Measurements from ENCODE around the gene FCN1. TPM values are rescaled to one million over a fixed set of nuclear protein-coding genes. Genes with fewer than 3 reads are reported as not detected.

FCN1 gene
- total and polyA plus RNA-seq, 2 of the 8 experiments (the other 6 are each of a cell fraction or from before 2014, with no cell fraction given) = not detected

GRCh38 chr9:134892820-134893420 is 24.8 kb downstream of the FCN1 start:
- H3K79me1 ChIP-seq (ENCODE audit: low read depth, low read length) = no peaks in the 10 kb centered on the region
- ChIA-PET CTCF (ENCODE audit: partially characterized antibody) (interaction anchor here (0.6 to 1.1 kb wide), 2 partner anchors 59 to 113 kb away, joined by 3 read pairs; no protein-coding TSS in a partner anchor), POLR2A (ENCODE audit: partially characterized antibody) (no interaction called here)
- FAIRE-seq = no peak
- no peak for DNase-seq (ENCODE audit: low read depth in 1 of 2, low spot score in 2 of 2)
- H2BK120ac ChIP-seq (replicated peaks; ENCODE audit: low read depth, low read length) = no peak overlapping the region
- H3K4me1 ChIP-seq (replicated peaks in 1 of 4; ENCODE audit: control insufficient read depth in 3 of 4, insufficient read depth in 4 of 4, low read length in 3 of 4) = no peaks in the 10 kb centered on the region
- no peak overlapping the region for H3K56ac ChIP-seq (replicated peaks; ENCODE audit: insufficient read length, low read depth, low read length)
- H3K36me3 ChIP-seq (ENCODE audit: control insufficient read depth in 2 of 4, insufficient read depth in 4 of 4, low read length in 3 of 4) = no peaks in the 10 kb centered on the region
- no peak overlapping the region for H3K14ac ChIP-seq (ENCODE audit: insufficient read length)
- H3K4me2 ChIP-seq (ENCODE audit: insufficient read depth in 1 of 2, low read depth in 2 of 2, low read length in 2 of 2) = no peak overlapping the region
- H3K27ac ChIP-seq (ENCODE audit: low read depth, low read length) = no peak overlapping the region
- H3K23ac ChIP-seq (ENCODE audit: insufficient read length) = no peak overlapping the region
- no peak overlapping the region for H3K4me3 ChIP-seq (ENCODE audit: extremely low read depth in 1 of 4, insufficient read depth in 2 of 4, low read depth in 3 of 4, low read length in 4 of 4)
- no peak overlapping the region for H4K5ac ChIP-seq (ENCODE audit: insufficient read length, low read depth, low read length)
- no peak overlapping the region for H2BK20ac ChIP-seq (ENCODE audit: low read length)
- no peak overlapping the region for H2BK5ac ChIP-seq (ENCODE audit: low read depth, low read length)
- H3K79me2 ChIP-seq (ENCODE audit: control insufficient read depth in 1 of 2, insufficient read depth in 2 of 2, low read length in 2 of 2) = no peaks in the 10 kb centered on the region
- H2BK15ac ChIP-seq (ENCODE audit: low read length) = no peak overlapping the region
- no peak overlapping the region for H2BK12ac ChIP-seq (ENCODE audit: low read depth, low read length)
- no peak overlapping the region for H4K8ac ChIP-seq (ENCODE audit: extremely low read depth, insufficient read depth, low read length)
- H3K27me3 ChIP-seq (replicated peaks in 1 of 4; ENCODE audit: control insufficient read depth in 3 of 4, extremely low read depth in 1 of 4, insufficient read depth in 3 of 4, low read length in 3 of 4) = no peaks in the 10 kb centered on the region
- TF ChIP-seq BCL11A (IDR thresholded peaks at IDR 0.05; ENCODE audit: low read depth in 2 of 2, low read length in 2 of 2) = no peak
- no peak for TF ChIP-seq TBP (IDR thresholded peaks at IDR 0.05; ENCODE audit: low read depth, low read length)
- TF ChIP-seq POLR2AphosphoS5 (IDR thresholded peaks at IDR 0.05; ENCODE audit: low read depth, low read length) = no peak
- TF ChIP-seq KDM4A (IDR thresholded peaks at IDR 0.05; ENCODE audit: low read depth, low read length, severe bottlenecking) = no peak
- no peak for TF ChIP-seq HDAC2 (IDR thresholded peaks at IDR 0.05; ENCODE audit: borderline replicate concordance in 1 of 2, low read depth in 2 of 2, low read length in 2 of 2)
- TF ChIP-seq TCF12 (IDR thresholded peaks at IDR 0.05; ENCODE audit: low read depth, low read length) = no peak
- TF ChIP-seq HDAC6 (IDR thresholded peaks at IDR 0.05; ENCODE audit: low read depth, low read length) = no peak
- no peak for TF ChIP-seq NRF1 (IDR thresholded peaks at IDR 0.05; ENCODE audit: low read depth, low read length)
- no peak for TF ChIP-seq SIX5 (IDR thresholded peaks at IDR 0.05; ENCODE audit: low read depth, low read length)
- TF ChIP-seq RNF2 (IDR thresholded peaks at IDR 0.05; ENCODE audit: borderline replicate concordance, low read depth, low read length, missing control alignments, poor library complexity, severe bottlenecking) = no peak
- no peak for TF ChIP-seq ASH2L (IDR thresholded peaks at IDR 0.05; ENCODE audit: low read length)
- TF ChIP-seq TEAD4 (IDR thresholded peaks at IDR 0.05; ENCODE audit: low read depth, low read length) = no peak
- no peak for TF ChIP-seq JUN (IDR thresholded peaks at IDR 0.05; ENCODE audit: low read depth, low read length)
- H4K91ac ChIP-seq (replicated peaks; ENCODE audit: insufficient read length, low read length) = no peak overlapping the region
- no peak overlapping the region for H3K18ac ChIP-seq (ENCODE audit: extremely low read depth, low read length)
- peaks cover 11 to 14% of the 10 kb centered on the region in 2 experiments; a peak in 3 of 4 replicates for H3K9me3 ChIP-seq (ENCODE audit: insufficient read depth in 2 of 2, low read depth in 1 of 2, low read length in 1 of 2)
- H2AK5ac ChIP-seq (ENCODE audit: low read depth, low read length) = no peak overlapping the region
- H3K4ac ChIP-seq (replicated peaks; ENCODE audit: insufficient read length, low read depth, low read length) = no peak overlapping the region
- no peaks in the 10 kb centered on the region for H4K20me1 ChIP-seq (replicated peaks in 1 of 2; ENCODE audit: control insufficient read depth in 1 of 2, insufficient read depth in 2 of 2, low read length in 2 of 2)
- 91% methylated on average over 7 of the region's 7 CpGs; no CpG with 5 or more reads in 1 of the 2 experiments for WGBS, 2 experiments (ENCODE audit: extremely low coverage in 1 of 2, insufficient coverage in 1 of 2, insufficient read length in 1 of 2, insufficient replicate concordance in 2 of 2, low coverage in 1 of 2, low lambda C conversion rate in 2 of 2, missing lambda C conversion rate in 1 of 2)
- no peak overlapping the region for H2AFZ ChIP-seq (ENCODE audit: low read length)
- no peak overlapping the region for H3K9ac ChIP-seq (replicated peaks in 1 of 4; ENCODE audit: extremely low read depth in 1 of 4, low read depth in 3 of 4, low read length in 3 of 4)
- H3K23me2 ChIP-seq (ENCODE audit: low read depth, low read length) = no peaks in the 10 kb centered on the region

All from H1 (cell line).